IPS-18a (cell line): ENCODE data around the gene PLXNC1.

Source experiments
- H3K27ac ChIP-seq: one replicate; pipeline ENCODE4 v1.5.1; 2013; ENCODE audit warnings: low read length
- H3K27me3 ChIP-seq: one replicate; pipeline ENCODE4 v1.6.1; 2013; ENCODE audit warnings: mild to moderate bottlenecking, low read length; ENCODE audit not compliant: control insufficient read depth, insufficient read depth
- H3K36me3 ChIP-seq: one replicate; pipeline ENCODE4 v1.6.1; 2013; ENCODE audit warnings: low read depth, low read length; ENCODE audit not compliant: control insufficient read depth
- H3K4me1 ChIP-seq: one replicate; pipeline ENCODE4 v1.6.1; 2013; ENCODE audit warnings: low read depth, low read length; ENCODE audit not compliant: control insufficient read depth
- H3K4me3 ChIP-seq: one replicate; pipeline ENCODE4 v1.5.1; 2013; ENCODE audit warnings: low read length
- H3K9ac ChIP-seq: one replicate; pipeline ENCODE4 v1.6.1; 2013; ENCODE audit warnings: mild to moderate bottlenecking, low read length, moderate library complexity
- H3K9me3 ChIP-seq: one replicate; pipeline ENCODE4 v1.6.1; 2013; ENCODE audit warnings: low read depth, low read length; ENCODE audit not compliant: control insufficient read depth

PLXNC1 gene

DNA sequence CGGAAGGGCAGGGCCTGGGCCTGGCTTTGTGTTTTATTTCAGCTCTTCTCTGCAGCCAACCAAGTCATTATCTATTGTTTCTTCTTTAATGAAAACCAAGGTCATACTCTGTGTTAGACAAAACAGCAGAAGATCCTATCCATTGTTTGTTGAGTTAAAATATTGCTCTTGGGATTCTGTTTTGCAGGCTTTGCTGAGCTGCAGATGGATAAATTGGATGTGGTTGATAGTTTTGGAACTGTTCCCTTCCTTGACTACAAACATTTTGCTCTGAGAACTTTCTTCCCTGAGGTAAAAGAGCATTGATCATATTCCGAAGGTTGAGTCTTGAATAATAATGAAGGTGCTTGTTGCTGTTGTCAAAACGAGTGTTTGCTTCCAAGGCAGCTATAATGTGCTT lies 106.6 kb downstream of the PLXNC1 start:
- H3K9me3 ChIP-seq = no peaks in the 10 kb centered on the region
- no peaks in the 10 kb centered on the region for H3K27me3 ChIP-seq
- no peak overlapping the region for H3K27ac ChIP-seq
- no peak overlapping the region for H3K4me3 ChIP-seq
- H3K9ac ChIP-seq = no peak overlapping the region
- no peaks in the 10 kb centered on the region for H3K36me3 ChIP-seq
- H3K4me1 ChIP-seq = peaks cover 4% of the 10 kb centered on the region

DNA sequence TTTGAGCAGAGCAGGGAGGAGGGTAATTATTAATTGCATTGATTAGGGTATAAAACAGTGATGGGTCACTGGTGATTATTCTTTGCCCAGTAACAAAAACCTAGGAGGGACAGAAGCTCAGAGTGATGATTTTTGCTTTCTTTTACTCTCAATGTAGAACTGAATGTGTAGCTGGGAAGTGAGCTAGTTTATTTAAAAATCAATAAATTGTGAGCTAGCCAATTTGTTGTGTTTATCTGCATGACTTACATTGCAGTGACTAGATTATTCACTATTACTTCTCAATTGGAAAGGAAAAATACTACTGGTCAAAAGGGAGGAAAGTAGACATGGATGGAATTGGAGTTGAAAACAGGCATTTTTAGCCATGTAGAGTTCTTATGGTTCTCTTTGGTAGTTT lies 107.1 kb downstream of the PLXNC1 start:
- Histone ChIP-seq H3K36me3 (no peaks in the 10 kb centered on the region), H3K27ac (no peak overlapping the region), H3K9me3 (no peaks in the 10 kb centered on the region), H3K4me3 (no peak overlapping the region), H3K9ac (no peak overlapping the region), H3K4me1 (peaks cover 4% of the 10 kb centered on the region), H3K27me3 (no peaks in the 10 kb centered on the region)

DNA sequence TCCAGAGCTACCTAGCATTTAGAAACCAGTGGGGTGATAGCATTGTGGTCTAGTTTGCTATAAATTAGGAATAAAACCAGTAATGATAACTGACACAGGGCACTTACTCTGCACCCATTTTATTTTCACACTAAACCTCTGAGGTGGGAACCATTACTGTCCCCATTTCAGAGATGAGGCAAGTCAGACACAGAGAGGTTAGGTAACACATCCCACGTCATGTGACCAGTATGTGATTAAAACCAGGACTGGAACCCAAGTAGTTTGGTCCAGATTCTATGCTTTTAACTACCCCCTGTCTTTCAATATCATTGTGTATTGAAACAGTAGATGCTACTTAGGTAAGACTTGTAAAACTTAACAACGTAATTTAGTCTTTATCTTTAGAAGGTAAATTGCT lies 110.2 kb downstream of the PLXNC1 start:
- Histone ChIP-seq H3K36me3 (no peaks in the 10 kb centered on the region), H3K4me3 (no peak overlapping the region), H3K27ac (no peak overlapping the region), H3K9me3 (no peaks in the 10 kb centered on the region), H3K4me1 (peaks cover 35% of the 10 kb centered on the region), H3K9ac (no peak overlapping the region), H3K27me3 (no peaks in the 10 kb centered on the region)

DNA sequence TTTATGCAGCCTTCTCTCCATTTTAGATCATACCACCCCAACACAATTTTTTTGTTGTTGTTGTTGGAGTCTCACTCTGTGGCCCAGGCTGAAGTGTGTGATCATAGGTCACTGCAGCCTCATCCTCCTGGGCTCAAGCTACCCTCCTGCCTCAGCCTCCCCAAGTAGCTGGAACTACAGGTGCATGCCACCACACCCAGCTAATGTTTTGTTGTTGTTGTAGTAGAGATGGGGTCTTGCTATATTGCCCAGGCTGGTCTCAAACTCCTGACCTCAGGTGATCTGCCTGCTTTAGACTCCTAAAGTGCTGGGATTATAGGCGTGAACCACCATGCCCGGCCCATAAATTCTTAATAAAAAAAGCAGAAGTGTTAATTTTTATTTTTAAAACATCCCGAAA lies 111.6 kb downstream of the PLXNC1 start:
- Histone ChIP-seq H3K27me3 (no peaks in the 10 kb centered on the region), H3K4me1 (peaks cover 40% of the 10 kb centered on the region), H3K9me3 (no peaks in the 10 kb centered on the region), H3K4me3 (no peak overlapping the region), H3K27ac (no peak overlapping the region), H3K9ac (no peak overlapping the region), H3K36me3 (no peaks in the 10 kb centered on the region)

DNA sequence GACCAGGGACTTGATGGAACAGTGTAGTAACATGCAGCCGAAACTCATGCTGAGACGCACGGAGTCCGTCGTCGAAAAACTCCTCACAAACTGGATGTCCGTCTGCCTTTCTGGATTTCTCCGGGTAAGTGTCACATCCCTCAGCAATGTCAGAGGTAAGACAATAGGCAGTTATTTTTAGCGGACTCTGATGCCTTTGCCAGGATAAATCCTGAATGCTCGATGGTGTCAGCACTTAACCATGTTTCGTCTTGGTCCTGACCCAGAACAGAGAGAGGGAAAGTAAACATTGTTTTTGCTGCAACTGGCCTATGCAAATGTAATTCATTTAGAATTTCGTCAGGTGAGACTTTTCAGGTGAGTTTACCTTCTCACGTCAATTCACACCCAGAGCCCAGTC lies 112.3 kb downstream of the PLXNC1 start:
- H3K4me3 ChIP-seq = peak overlapping the region; percentile 43
- peak overlapping the region; percentile 49 for H3K9ac ChIP-seq
- no peaks in the 10 kb centered on the region for H3K9me3 ChIP-seq
- H3K36me3 ChIP-seq = no peaks in the 10 kb centered on the region
- H3K27me3 ChIP-seq = no peaks in the 10 kb centered on the region
- peaks cover 40% of the 10 kb centered on the region for H3K4me1 ChIP-seq
- H3K27ac ChIP-seq = peak overlapping the region; percentile 51

DNA sequence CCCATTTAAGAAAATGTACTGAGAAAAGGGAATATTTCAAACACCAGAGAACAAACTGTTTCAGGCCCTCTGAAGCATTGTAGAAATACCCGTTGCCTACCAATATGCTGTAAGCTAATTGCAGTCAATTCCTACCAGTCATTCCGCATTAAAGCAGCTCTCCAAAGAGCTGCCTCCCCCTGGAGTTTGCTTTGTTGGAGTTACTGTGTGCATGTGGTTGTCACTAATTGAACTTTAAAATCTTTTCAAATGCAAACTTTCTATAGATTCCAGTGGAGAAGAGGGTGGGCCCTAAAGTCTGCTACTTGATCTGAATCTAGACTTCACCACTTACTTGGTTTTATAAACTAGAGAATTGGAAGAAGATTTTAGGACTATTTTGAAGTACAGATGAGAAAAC lies 112.7 kb downstream of the PLXNC1 start:
- Histone ChIP-seq H3K36me3 (no peaks in the 10 kb centered on the region), H3K27ac (peak overlapping the region; percentile 51), H3K9me3 (no peaks in the 10 kb centered on the region), H3K4me3 (peak overlapping the region; percentile 43), H3K4me1 (peaks cover 40% of the 10 kb centered on the region), H3K27me3 (no peaks in the 10 kb centered on the region), H3K9ac (peak overlapping the region; percentile 49)

DNA sequence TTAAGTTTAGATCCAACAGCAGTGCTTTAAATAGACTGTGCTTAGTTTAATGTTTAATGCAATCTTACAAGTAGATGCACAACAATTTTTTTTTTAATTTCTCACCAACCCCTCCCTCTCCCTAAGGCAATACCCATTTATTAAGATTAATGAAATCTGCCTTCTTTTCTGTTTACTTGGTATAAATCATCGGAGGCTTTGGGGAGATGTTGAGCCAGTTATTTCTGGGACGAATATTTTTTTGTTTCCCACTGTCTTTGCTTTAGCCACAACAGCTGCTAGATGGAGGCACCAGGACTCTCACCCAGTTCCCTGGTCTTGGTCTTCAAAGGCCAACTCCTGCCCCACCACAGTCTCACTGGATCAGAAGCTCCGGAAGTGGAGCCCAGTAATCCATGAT lies 113.4 kb downstream of the PLXNC1 start:
- H3K27me3 ChIP-seq = no peaks in the 10 kb centered on the region
- peak overlapping the region; percentile 43 for H3K4me3 ChIP-seq
- H3K27ac ChIP-seq = no peak overlapping the region
- H3K9me3 ChIP-seq = no peaks in the 10 kb centered on the region
- H3K9ac ChIP-seq = no peak overlapping the region
- H3K4me1 ChIP-seq = peaks cover 40% of the 10 kb centered on the region
- no peaks in the 10 kb centered on the region for H3K36me3 ChIP-seq

DNA sequence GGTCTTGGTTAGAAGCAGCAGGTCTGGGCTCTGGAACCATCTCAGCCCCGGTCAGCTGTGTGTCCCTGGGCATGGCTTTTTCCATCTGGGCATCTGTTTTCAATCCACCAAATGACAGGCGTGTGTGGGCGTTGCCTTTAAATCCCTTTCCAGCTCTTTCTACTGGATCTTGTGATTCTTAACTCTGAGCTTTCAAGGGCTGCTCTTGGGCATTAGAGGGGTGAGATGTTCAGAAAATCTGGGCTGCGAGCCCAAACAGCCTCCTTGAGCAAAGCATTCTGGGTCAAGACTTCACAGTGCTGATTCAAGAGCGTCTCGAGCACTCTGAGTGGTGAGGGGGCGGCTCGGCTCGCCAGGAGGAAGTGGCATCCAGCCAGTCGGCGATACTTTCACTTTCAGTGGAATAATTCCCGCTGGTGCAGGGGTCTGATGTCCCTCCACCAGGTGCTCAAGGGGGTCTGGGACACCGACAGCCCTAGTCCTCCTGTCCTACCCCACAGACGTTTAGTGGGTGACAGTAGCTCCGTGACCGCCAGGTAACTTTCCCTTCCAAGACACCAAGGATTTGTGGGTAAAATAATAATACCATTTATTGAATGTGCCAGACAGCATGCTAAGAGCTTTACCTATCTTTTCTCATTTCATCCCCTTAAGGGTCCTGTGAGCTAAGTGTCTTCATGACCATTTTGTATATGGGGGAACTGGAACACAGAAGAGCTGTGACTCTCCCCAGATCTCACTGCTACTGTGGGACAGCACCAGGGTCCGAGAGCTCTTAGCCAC lies 114.0 kb downstream of the PLXNC1 start:
- peaks cover 40% of the 10 kb centered on the region for H3K4me1 ChIP-seq
- no peak overlapping the region for H3K4me3 ChIP-seq
- H3K27me3 ChIP-seq = no peaks in the 10 kb centered on the region
- H3K36me3 ChIP-seq = no peaks in the 10 kb centered on the region
- H3K9me3 ChIP-seq = no peaks in the 10 kb centered on the region
- H3K9ac ChIP-seq = no peak overlapping the region
- H3K27ac ChIP-seq = no peak overlapping the region

DNA sequence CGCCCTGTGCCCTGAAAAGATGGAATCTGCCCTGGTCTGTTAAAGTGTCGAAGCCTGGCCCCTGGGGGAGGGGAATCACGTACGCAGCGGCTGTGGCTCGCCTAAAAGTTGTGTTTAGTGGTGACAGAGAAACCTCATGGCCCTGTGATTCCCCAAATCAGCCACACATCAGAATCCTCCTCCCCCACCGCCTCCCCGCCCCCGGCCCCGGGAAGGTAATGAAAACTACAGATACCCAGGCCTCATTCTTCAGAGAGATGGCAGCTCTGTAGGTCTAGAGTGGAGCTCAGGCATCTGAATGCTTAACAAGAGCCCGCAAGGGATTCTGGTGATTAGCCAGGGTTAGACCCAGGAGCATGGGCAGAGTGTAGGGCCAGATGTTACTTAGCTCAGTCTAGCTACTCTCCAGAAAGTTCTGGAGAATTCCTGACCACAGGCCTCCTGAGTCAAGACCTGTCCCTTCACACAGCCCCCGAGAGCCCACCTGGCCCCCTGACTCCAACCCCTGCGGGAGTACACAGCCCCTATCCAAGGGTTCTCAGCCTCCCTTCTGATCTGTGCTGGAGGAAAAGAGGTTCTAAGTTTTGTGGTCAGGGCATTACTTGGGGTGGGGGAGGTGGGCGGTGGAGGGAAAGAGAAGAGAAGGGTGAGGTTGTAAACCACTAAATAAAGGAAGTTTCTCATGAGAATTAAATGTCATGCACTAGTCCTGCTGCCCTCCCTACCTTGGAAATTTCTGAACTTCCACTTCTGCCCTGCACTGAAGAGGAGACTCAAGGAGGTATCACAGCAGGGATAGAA lies 114.8 kb downstream of the PLXNC1 start:
- Histone ChIP-seq H3K9me3 (no peaks in the 10 kb centered on the region), H3K36me3 (no peaks in the 10 kb centered on the region), H3K27me3 (no peaks in the 10 kb centered on the region), H3K9ac (no peak overlapping the region), H3K4me3 (no peak overlapping the region), H3K4me1 (peaks cover 40% of the 10 kb centered on the region), H3K27ac (no peak overlapping the region)

DNA sequence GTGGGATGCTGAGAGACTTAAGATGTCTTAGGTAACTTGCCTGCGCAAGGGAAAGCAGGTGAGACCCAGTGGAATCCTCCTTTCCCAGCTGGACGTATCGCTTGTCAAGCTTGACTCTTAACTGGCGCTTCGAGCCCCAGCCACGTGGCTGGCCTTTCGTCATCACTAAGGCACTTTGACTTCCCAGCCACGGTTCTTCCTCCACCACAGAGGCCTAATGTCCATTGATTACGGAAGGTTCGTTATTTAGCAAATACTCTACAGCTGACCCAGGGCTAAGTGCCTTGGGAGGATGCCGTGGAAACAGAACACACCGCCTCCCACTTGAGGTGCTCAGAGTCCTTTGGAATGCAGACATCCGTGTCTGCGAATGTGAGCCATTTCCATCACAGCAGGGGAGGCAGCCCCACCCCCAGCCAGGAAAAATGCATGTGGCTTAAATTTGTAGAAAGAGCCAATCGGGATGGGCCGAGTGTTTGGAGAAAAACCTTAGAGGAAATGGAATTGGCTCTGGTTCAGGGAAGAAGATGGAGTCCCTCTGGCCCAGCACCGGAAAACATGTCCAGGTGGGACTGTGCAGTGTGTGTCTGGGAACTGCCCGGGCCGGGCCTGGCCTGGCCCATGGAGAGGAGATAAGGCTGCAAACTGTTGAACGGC lies 115.7 kb downstream of the PLXNC1 start:
- no peak overlapping the region for H3K4me3 ChIP-seq
- H3K9ac ChIP-seq = no peak overlapping the region
- no peaks in the 10 kb centered on the region for H3K27me3 ChIP-seq
- H3K9me3 ChIP-seq = no peaks in the 10 kb centered on the region
- H3K27ac ChIP-seq = no peak overlapping the region
- H3K36me3 ChIP-seq = no peaks in the 10 kb centered on the region
- peaks cover 40% of the 10 kb centered on the region for H3K4me1 ChIP-seq

DNA sequence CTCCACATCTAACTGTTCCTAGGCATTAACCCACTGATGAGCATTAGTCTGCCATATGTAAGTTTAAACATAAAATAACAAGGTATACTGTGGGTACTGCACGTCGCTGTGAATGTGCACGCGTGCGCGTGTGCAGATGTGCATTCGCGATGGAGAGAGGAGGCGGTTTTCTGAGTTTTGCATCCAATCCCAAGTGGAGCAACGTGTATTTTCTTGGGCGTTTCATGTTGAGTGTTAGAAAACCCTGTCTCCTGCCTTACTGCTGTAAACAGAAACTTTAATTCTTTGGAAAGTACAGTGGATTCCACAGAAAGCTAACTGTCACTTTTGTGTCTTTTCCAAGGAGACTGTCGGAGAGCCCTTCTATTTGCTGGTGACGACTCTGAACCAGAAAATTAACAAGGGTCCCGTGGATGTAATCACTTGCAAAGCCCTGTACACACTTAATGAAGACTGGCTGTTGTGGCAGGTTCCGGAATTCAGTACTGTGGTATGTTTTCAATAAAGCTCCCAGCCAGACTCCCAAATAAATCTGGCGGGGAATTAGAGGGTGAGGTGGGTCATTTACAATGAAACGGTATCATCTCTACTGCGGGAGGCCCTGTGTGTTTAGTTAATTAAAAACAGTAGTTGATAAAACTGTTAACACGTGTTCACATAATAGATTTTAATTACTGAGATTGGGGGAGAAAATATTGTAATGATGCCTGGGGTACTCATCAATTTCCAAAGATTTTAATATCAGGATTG lies 116.5 kb downstream of the PLXNC1 start:
- H3K36me3 ChIP-seq = no peaks in the 10 kb centered on the region
- no peak overlapping the region for H3K9ac ChIP-seq
- H3K27me3 ChIP-seq = no peaks in the 10 kb centered on the region
- H3K4me1 ChIP-seq = peaks cover 40% of the 10 kb centered on the region
- H3K4me3 ChIP-seq = no peak overlapping the region
- no peaks in the 10 kb centered on the region for H3K9me3 ChIP-seq
- no peak overlapping the region for H3K27ac ChIP-seq
